H9 (cell line): ENCODE measurements around the gene MTHFD1L. TPM values are rescaled to one million over a fixed set of nuclear protein-coding genes. Genes with fewer than 3 reads are reported as not detected.

Source experiments
- DNase-seq: peaks from one replicate; pipeline ENCODE4 v3.0.0-alpha.2; 2017
- H2AFZ ChIP-seq: one replicate; pipeline ENCODE4 v1.6.1; 2013; ENCODE audit warnings: mild to moderate bottlenecking, low read length, control low read depth, moderate library complexity
- H2AK5ac ChIP-seq: 2 replicates; pipeline ENCODE4 v1.6.1; 2013; ENCODE audit warnings: low read length, control low read depth, mixed read lengths; ENCODE audit not compliant: insufficient read length
- H2BK120ac ChIP-seq: one replicate; pipeline ENCODE4 v1.6.1; 2013; ENCODE audit warnings: low read depth, mild to moderate bottlenecking, low read length, control low read depth, inconsistent platforms; ENCODE audit not compliant: poor library complexity, severe bottlenecking
- H2BK12ac ChIP-seq: 2 replicates; pipeline ENCODE4 v1.6.1; 2013; ENCODE audit warnings: low read length, control low read depth, mixed read lengths, low read depth; ENCODE audit not compliant: insufficient read length
- H2BK15ac ChIP-seq: 2 replicates; pipeline ENCODE4 v1.6.1; 2013; ENCODE audit warnings: low read depth, low read length, control low read depth
- H2BK20ac ChIP-seq: one replicate; pipeline ENCODE4 v1.6.1; 2013; ENCODE audit warnings: low read depth, mild to moderate bottlenecking, low read length, control low read depth, inconsistent platforms; ENCODE audit not compliant: poor library complexity, severe bottlenecking
- H2BK5ac ChIP-seq: 2 replicates; pipeline ENCODE4 v1.6.1; 2013; ENCODE audit warnings: low read length, control low read depth, mixed read lengths; ENCODE audit not compliant: insufficient read length
- H3K14ac ChIP-seq: 2 replicates; pipeline ENCODE4 v1.6.1; 2013; ENCODE audit warnings: low read length, control low read depth; ENCODE audit not compliant: insufficient read depth
- H3K18ac ChIP-seq: 2 replicates; pipeline ENCODE4 v1.6.1; 2013; ENCODE audit warnings: low read depth, mild to moderate bottlenecking, mixed read lengths, low read length, control low read depth; ENCODE audit not compliant: insufficient read length
- H3K23ac ChIP-seq: 2 replicates; pipeline ENCODE4 v1.6.1; 2013; ENCODE audit warnings: low read length, control low read depth, mixed read lengths, low read depth; ENCODE audit not compliant: insufficient read length
- H3K23me2 ChIP-seq: 2 replicates; pipeline ENCODE4 v1.6.1; 2013; ENCODE audit warnings: low read depth, mild to moderate bottlenecking, mixed read lengths, low read length, control low read depth; ENCODE audit not compliant: insufficient read length, poor library complexity, severe bottlenecking
- H3K27ac ChIP-seq: 2 replicates; pipeline ENCODE4 v1.5.1; 2013; ENCODE audit warnings: low read length, control low read depth, mixed read lengths, low read depth; ENCODE audit not compliant: insufficient read length
- H3K27me3 ChIP-seq: 2 replicates; pipeline ENCODE4 v1.6.1; 2013; ENCODE audit warnings: low read length, control low read depth, inconsistent platforms; ENCODE audit not compliant: insufficient read depth
- H3K4ac ChIP-seq: 2 replicates; pipeline ENCODE4 v1.6.1; 2013; ENCODE audit warnings: low read depth, mild to moderate bottlenecking, control low read depth, inconsistent platforms, low read length, moderate library complexity
- H3K4me1 ChIP-seq: 2 replicates; pipeline ENCODE4 v1.6.1; 2013; ENCODE audit warnings: low read length, control low read depth, inconsistent platforms; ENCODE audit not compliant: insufficient read depth
- H3K4me2 ChIP-seq: 2 replicates; pipeline ENCODE4 v1.6.1; 2013; ENCODE audit warnings: low read length, control low read depth, mixed read lengths; ENCODE audit not compliant: insufficient read length, insufficient read depth
- H3K56ac ChIP-seq: 2 replicates; pipeline ENCODE4 v1.6.1; 2013; ENCODE audit warnings: low read depth, mild to moderate bottlenecking, mixed read lengths, low read length, control low read depth; ENCODE audit not compliant: insufficient read length
- H3K79me1 ChIP-seq: 2 replicates; pipeline ENCODE4 v1.6.1; 2013; ENCODE audit warnings: low read depth, mild to moderate bottlenecking, moderate library complexity, low read length, control low read depth, inconsistent platforms; ENCODE audit not compliant: insufficient read depth, poor library complexity, severe bottlenecking
- H3K79me2 ChIP-seq: 2 replicates; pipeline ENCODE4 v1.6.1; 2013; ENCODE audit warnings: low read length, control low read depth, inconsistent platforms; ENCODE audit not compliant: insufficient read depth
- H3K9ac ChIP-seq: 2 replicates; pipeline ENCODE4 v1.6.1; 2013; ENCODE audit warnings: low read length, control low read depth, mixed read lengths; ENCODE audit not compliant: insufficient read length; ENCODE audit errors: extremely low read depth
- H3K9me3 ChIP-seq: one replicate; pipeline ENCODE4 v1.6.1; 2013; ENCODE audit warnings: low read depth, low read length, inconsistent platforms; ENCODE audit not compliant: control insufficient read depth
- H3T11ph ChIP-seq: one replicate; pipeline ENCODE4 v1.6.1; 2013; ENCODE audit warnings: mild to moderate bottlenecking, low read length, control low read depth, inconsistent platforms
- H4K20me1 ChIP-seq: one replicate; pipeline ENCODE4 v1.6.1; 2013; ENCODE audit not compliant: control insufficient read depth, insufficient read length, insufficient read depth
- H4K5ac ChIP-seq: 2 replicates; pipeline ENCODE4 v1.6.1; 2013; ENCODE audit warnings: low read depth, mild to moderate bottlenecking, mixed read lengths, low read length, control low read depth; ENCODE audit not compliant: insufficient read length
- H4K8ac ChIP-seq: replicated peaks from 2 replicates; pipeline ENCODE4 v1.6.1; 2013; ENCODE audit warnings: low read length, control low read depth, mixed read lengths, low read depth; ENCODE audit not compliant: insufficient read length
- H4K91ac ChIP-seq: 2 replicates; pipeline ENCODE4 v1.6.1; 2013; ENCODE audit warnings: low read depth, mild to moderate bottlenecking, moderate library complexity, mixed read lengths, low read length, control low read depth; ENCODE audit not compliant: insufficient read length
- H3K27ac Mint-ChIP-seq, 3 experiments: 2 replicates in 2 of 3; 3 replicates in 1 of 3; pipeline ENCODE4 v1.8.0; 2020 to 2021; ENCODE audit warnings: mixed read lengths in 3 of 3, mild to moderate bottlenecking in 1 of 3, moderate library complexity in 1 of 3
- H3K27me3 Mint-ChIP-seq: 2 replicates; pipeline ENCODE4 v1.8.0; 2021; ENCODE audit warnings: low read depth, mild to moderate bottlenecking, moderate library complexity, mixed read lengths
- H3K36me3 Mint-ChIP-seq, 3 experiments: 2 replicates in 2 of 3; 3 replicates in 1 of 3; pipeline ENCODE4 v1.8.0; 2020 to 2021; ENCODE audit warnings: low read depth in 3 of 3, mixed read lengths in 3 of 3; ENCODE audit not compliant: insufficient read depth in 1 of 3
- H3K4me1 Mint-ChIP-seq, 2 experiments: 2 replicates each; pipeline ENCODE4 v1.8.0; 2020; ENCODE audit warnings: mixed read lengths in 2 of 2
- H3K4me3 Mint-ChIP-seq, 2 experiments: 2 replicates in 1 of 2; 3 replicates in 1 of 2; pipeline ENCODE4 v1.8.0; 2020 to 2021; ENCODE audit warnings: mild to moderate bottlenecking in 2 of 2, mixed read lengths in 2 of 2, moderate library complexity in 1 of 2
- H3K9me3 Mint-ChIP-seq, 2 experiments: 2 replicates in 1 of 2; 3 replicates in 1 of 2; pipeline ENCODE4 v1.8.0; 2020; ENCODE audit warnings: mild to moderate bottlenecking in 2 of 2, mixed read lengths in 2 of 2, moderate library complexity in 1 of 2
- WGBS: extraction: QIAGEN DNeasy Blood & Tissue Kit; methylation state at CpG from one replicate; pipeline ENCODE4 v1.1.7; 2013; ENCODE audit warnings: missing lambda C conversion rate, low lambda C conversion rate, mixed read lengths; ENCODE audit not compliant: insufficient read length; ENCODE audit errors: extremely low coverage; 5-methylcytosine and 5-hydroxymethylcytosine counted together
- total RNA-seq: library from RNA; stranded (reverse); gene quantifications from 2 replicates; pipeline ENCODE4 v1.2.1, GENCODE V29; 2021
- TF ChIP-seq, protein P1 (sequence below): fragments of 200-600 bp; sonication (generic); conservative IDR thresholded peaks from 3 replicates; pipeline ENCODE4 v1.8.0; 2021; ENCODE audit warnings: antibody characterized with exemption, mild to moderate bottlenecking

MTHFD1L gene
- total RNA-seq, 1 experiment from 2014 or later = 90.2 TPM

DNA sequence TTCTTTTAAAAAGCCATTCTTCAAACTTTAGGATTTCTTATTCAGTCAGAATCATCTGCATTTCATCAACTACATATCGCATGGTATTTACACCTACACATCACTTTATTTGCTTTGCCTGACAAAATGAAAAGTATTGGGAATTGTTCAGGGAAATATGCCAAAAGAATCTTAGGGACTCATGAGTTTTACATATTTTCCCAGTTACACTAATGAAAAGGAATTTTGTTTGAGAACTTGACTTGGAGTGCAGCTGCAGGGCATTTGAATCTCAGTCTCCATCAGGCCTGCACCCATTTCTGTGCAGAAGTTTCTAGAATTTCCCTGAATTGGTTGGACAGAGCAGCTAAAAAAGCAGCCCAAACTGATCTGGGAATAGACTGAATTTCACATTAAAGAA lies 65.3 kb downstream of the MTHFD1L start:
- no peaks in the 10 kb centered on the region for H3K27me3 Mint-ChIP-seq
- no peak overlapping the region for H3K18ac ChIP-seq
- H2AFZ ChIP-seq = no peak overlapping the region
- no peak for DNase-seq
- no peak overlapping the region for H3K14ac ChIP-seq
- no peaks in the 10 kb centered on the region for H3K4me1 ChIP-seq
- H2BK20ac ChIP-seq = no peak overlapping the region
- H3K9me3 Mint-ChIP-seq = no peaks in the 10 kb centered on the region
- H3K4me3 Mint-ChIP-seq = no peak overlapping the region
- no peaks in the 10 kb centered on the region for H3K79me1 ChIP-seq
- no peak overlapping the region for H3K23ac ChIP-seq
- H3K79me2 ChIP-seq = no peaks in the 10 kb centered on the region
- TF ChIP-seq, protein P1, sequence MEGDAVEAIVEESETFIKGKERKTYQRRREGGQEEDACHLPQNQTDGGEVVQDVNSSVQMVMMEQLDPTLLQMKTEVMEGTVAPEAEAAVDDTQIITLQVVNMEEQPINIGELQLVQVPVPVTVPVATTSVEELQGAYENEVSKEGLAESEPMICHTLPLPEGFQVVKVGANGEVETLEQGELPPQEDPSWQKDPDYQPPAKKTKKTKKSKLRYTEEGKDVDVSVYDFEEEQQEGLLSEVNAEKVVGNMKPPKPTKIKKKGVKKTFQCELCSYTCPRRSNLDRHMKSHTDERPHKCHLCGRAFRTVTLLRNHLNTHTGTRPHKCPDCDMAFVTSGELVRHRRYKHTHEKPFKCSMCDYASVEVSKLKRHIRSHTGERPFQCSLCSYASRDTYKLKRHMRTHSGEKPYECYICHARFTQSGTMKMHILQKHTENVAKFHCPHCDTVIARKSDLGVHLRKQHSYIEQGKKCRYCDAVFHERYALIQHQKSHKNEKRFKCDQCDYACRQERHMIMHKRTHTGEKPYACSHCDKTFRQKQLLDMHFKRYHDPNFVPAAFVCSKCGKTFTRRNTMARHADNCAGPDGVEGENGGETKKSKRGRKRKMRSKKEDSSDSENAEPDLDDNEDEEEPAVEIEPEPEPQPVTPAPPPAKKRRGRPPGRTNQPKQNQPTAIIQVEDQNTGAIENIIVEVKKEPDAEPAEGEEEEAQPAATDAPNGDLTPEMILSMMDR = no peak
- no peak overlapping the region for H4K5ac ChIP-seq
- H2AK5ac ChIP-seq = no peak overlapping the region
- H3K4ac ChIP-seq = no peak overlapping the region
- H2BK120ac ChIP-seq = no peak overlapping the region
- no peaks in the 10 kb centered on the region for H3K27me3 ChIP-seq
- no peak overlapping the region for H3K27ac ChIP-seq
- H3K23me2 ChIP-seq = no peaks in the 10 kb centered on the region
- no peak overlapping the region for H3K4me2 ChIP-seq
- no peak overlapping the region for H2BK5ac ChIP-seq
- no peaks in the 10 kb centered on the region for H4K20me1 ChIP-seq
- no peak overlapping the region for H3K27ac Mint-ChIP-seq
- no peak overlapping the region for H2BK12ac ChIP-seq
- no peak overlapping the region for H2BK15ac ChIP-seq
- no peaks in the 10 kb centered on the region for H3K4me1 Mint-ChIP-seq
- H3K56ac ChIP-seq = no peak overlapping the region
- H3K9me3 ChIP-seq = no peaks in the 10 kb centered on the region
- no peak overlapping the region for H4K91ac ChIP-seq
- peaks cover 11 to 62% (median 39%) of the 10 kb centered on the region in 3 experiments; a peak in 5 of 7 replicates for H3K36me3 Mint-ChIP-seq
- H4K8ac ChIP-seq = no peak overlapping the region
- H3K9ac ChIP-seq = no peak overlapping the region
- WGBS = no CpG with 5 or more reads among the region's 1 CpG
- H3T11ph ChIP-seq = no peak overlapping the region
